Transverse colon (tissue), 4 donors: ENCODE measurements around the gene IRS2. TPM values are rescaled to one million over a fixed set of nuclear protein-coding genes. Genes with fewer than 3 reads are reported as not detected.

Experiments used
- DNase-seq: peaks from one replicate; pipeline ENCODE4 v3.0.0-alpha.2; 2019
- H3K27ac ChIP-seq, 4 donors: fragments of 200-600 bp; sonication (generic); 2 replicates each; pipeline ENCODE4 v1.5.1; 2016 to 2018; ENCODE audit warnings: inconsistent platforms in 4 of 4
- H3K27me3 ChIP-seq: fragments of 200-600 bp; sonication (generic); 2 replicates; pipeline ENCODE4 v1.5.1; 2017; ENCODE audit warnings: inconsistent platforms
- H3K36me3 ChIP-seq, 4 donors: fragments of 200-600 bp; sonication (generic); 2 replicates each; pipeline ENCODE4 v1.5.1; 2017 to 2019; ENCODE audit warnings: inconsistent platforms in 4 of 4
- H3K4me1 ChIP-seq, 4 donors: fragments of 200-600 bp; sonication (generic); 2 replicates each; pipeline ENCODE4 v1.5.1; 2017 to 2020; ENCODE audit warnings: inconsistent platforms in 4 of 4
- H3K4me3 ChIP-seq, 4 donors: fragments of 200-600 bp; sonication (generic); 1 replicate in 1 of 4; 2 replicates in 3 of 4; pipeline versions ENCODE4 v1.5.1 to v1.6.1; 2017 to 2019; ENCODE audit warnings: inconsistent platforms in 4 of 4
- H3K9me3 ChIP-seq, 2 donors: fragments of 200-600 bp; sonication (generic); 2 replicates each; pipeline ENCODE4 v1.5.1; 2017 to 2019; ENCODE audit warnings: inconsistent platforms in 2 of 2
- EP300 ChIP-seq: sonication (generic); formaldehyde crosslinking; IDR thresholded peaks from one replicate; pipeline ENCODE4 v1.6.1; 2017; ENCODE audit warnings: antibody characterized with exemption, low read depth
- POLR2A ChIP-seq: fragments of 450-650 bp; IDR thresholded peaks from one replicate; pipeline ENCODE4 v1.6.1; 2016; ENCODE audit warnings: antibody characterized with exemption, mild to moderate bottlenecking, moderate library complexity
- POLR2AphosphoS5 ChIP-seq, 3 donors: sonication (generic); formaldehyde crosslinking; IDR thresholded peaks; one replicate each; pipeline ENCODE4 v1.6.1; 2016; ENCODE audit warnings: antibody characterized with exemption in 3 of 3
- WGBS, 2 donors: methylation state at CpG; one replicate each; pipeline ENCODE4 v1.1.5; 2018; ENCODE audit warnings: low coverage in 1 of 2; 5-methylcytosine and 5-hydroxymethylcytosine counted together
- in situ Hi-C, 4 donors: fragments of 200-750 bp; cut with MboI; loops; one replicate each; pipeline versions ENCODE4 v1.15.0 to v1.15.1; 2017; ENCODE audit warnings: low sequenced_read_pairs in 3 of 4, low pct_ligation_motif_present in 1 of 4, low pct_unique_long_range_greater_than_20kb in 1 of 4
- intact Hi-C: fragments of 100-400 bp; cut with DNase I; formaldehyde crosslinking; loops from one replicate; pipeline ENCODE4 v1.15.1; 2023; ENCODE audit warnings: low total_unique reads
- total RNA-seq, 4 donors: library from RNA; depleted of rRNA; stranded (reverse); fragments of >200 nt; gene quantifications; one replicate each; pipeline ENCODE4 v1.1.0, GENCODE V29; 2016
- TF ChIP-seq, protein P1 (sequence below), 5 experiments: fragments of 200-600 bp in 3 of 5; fragments of 450-650 bp in 2 of 5; sonication (generic) in 3 of 5; IDR thresholded peaks; 1 replicate in 2 of 5; 2 replicates in 3 of 5; pipeline ENCODE4 v1.5.1; 2016 to 2017; ENCODE audit warnings: antibody characterized with exemption in 5 of 5, inconsistent platforms in 3 of 5, mild to moderate bottlenecking in 2 of 5, moderate library complexity in 1 of 5

Gene IRS2
- total RNA-seq, 4 donors from 2014 or later = 12.5 to 72.6 (median 28.5) TPM

DNA sequence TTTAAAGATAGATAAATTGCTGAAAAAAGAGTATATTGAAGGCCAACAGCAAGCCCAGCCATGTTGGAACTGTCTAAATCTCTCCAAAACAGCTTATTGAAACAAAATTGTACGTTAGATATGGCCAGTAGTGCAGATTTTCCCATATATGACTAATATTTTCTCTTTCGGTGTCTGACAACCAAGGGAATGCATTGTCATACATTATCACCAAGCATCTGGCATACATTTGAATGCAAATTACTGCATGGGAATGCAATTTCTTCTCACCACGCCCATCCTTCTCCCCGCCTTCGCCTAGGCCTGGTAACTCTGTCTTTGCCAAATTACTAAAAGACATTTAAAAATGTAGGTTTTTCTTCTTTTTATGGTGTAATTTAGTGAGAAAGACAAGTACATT is 32.5 kb upstream of the IRS2 start:
- Histone ChIP-seq H3K9me3 (no peaks in the 10 kb centered on the region), H3K4me1 (no peaks in the 10 kb centered on the region), H3K4me3 (no peak overlapping the region), H3K27ac (no peak overlapping the region), H3K27me3 (no peaks in the 10 kb centered on the region), H3K36me3 (no peaks in the 10 kb centered on the region)
- TF ChIP-seq POLR2A (no peak), POLR2AphosphoS5 (IDR thresholded peaks at IDR 0.05) (no peak), EP300 (no peak)
- TF ChIP-seq, protein P1, sequence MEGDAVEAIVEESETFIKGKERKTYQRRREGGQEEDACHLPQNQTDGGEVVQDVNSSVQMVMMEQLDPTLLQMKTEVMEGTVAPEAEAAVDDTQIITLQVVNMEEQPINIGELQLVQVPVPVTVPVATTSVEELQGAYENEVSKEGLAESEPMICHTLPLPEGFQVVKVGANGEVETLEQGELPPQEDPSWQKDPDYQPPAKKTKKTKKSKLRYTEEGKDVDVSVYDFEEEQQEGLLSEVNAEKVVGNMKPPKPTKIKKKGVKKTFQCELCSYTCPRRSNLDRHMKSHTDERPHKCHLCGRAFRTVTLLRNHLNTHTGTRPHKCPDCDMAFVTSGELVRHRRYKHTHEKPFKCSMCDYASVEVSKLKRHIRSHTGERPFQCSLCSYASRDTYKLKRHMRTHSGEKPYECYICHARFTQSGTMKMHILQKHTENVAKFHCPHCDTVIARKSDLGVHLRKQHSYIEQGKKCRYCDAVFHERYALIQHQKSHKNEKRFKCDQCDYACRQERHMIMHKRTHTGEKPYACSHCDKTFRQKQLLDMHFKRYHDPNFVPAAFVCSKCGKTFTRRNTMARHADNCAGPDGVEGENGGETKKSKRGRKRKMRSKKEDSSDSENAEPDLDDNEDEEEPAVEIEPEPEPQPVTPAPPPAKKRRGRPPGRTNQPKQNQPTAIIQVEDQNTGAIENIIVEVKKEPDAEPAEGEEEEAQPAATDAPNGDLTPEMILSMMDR (IDR thresholded peaks at IDR 0.05) = no peak
- intact Hi-C loops = no loop called here
- in situ Hi-C loops = no loop called here
- DNase-seq = no peak
- 87 to 95% methylated on average over 5 of the region's 5 CpGs for WGBS, 2 donors

DNA sequence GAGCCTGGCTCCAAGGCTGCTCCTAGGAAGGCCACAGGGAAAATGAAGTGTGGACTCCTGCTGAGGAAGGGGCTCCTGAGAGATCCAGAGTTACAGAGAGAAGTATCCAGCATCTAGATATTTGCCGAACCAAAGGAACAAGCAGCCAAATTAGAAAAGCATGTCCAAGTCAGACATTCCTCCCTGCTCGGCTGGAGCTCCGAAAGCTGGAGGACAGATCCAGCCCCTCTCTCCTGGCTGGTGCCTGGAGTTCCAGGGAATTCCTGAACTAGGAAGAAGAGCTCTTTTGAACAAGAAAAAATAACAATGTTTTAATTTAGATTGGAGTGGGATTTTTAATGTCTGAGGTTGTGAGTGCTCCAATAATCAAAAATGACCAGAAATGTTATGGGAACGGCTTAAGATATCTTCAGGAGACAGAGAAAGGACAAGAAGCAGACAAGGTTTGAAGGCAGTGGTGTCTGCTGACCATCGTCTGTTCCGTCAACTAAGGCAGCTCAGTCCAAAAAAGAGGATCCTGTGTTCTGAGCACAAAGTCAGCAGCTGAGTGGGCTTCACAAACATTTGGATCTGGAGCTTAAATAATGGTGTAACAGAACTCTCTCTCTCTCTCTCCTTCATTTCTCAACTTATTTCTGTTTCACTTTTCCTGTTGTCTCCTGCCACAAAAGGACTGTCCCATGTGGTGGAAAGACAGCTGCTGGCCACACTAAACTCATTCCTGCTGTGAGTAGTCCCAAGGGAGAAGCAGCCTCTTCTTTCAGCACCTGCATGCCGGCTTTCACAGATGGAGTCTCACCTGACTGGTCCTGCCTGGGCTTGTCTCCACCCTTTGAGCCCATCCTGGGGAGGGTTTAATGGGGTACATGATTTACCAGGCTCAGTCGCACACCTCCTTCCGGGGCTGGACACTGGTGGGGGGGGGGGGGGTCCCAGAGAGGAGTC is 31.5 kb upstream of the IRS2 start:
- Histone ChIP-seq H3K4me1 (no peaks in the 10 kb centered on the region), H3K27ac (no peak overlapping the region), H3K4me3 (no peak overlapping the region), H3K36me3 (no peaks in the 10 kb centered on the region), H3K27me3 (no peaks in the 10 kb centered on the region), H3K9me3 (no peaks in the 10 kb centered on the region)
- intact Hi-C loops = no loop called here
- TF ChIP-seq, protein P1 (IDR thresholded peaks at IDR 0.05) = no peak
- TF ChIP-seq POLR2AphosphoS5 (IDR thresholded peaks at IDR 0.05) = no peak
- no peak for TF ChIP-seq POLR2A
- no peak for TF ChIP-seq EP300
- no peak for DNase-seq
- in situ Hi-C loops = no loop called here
- WGBS, 2 donors = 48 to 76% methylated on average over 6 to 9 of the region's 9 CpGs

DNA sequence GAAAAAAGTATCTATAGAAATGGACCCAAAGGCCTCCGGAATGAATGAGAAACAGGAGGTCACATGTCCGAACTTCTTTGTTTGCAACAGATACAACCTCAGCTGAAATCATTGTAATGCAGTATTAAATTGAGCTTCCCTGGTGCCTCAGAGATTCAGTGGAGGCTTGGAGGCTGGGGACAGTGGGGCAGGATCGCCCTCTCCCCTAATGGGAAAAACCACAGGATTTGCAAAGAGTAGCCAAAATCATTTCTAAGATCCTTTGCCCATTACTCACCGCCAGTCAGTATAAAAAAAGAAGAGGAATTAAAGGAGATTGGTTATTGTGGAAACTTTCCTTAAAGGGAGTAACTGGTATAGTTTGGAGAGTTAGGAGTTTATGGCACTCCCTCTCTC is 30.4 kb upstream of the IRS2 start:
- intact Hi-C loops = no loop called here
- H3K27ac ChIP-seq = no peak overlapping the region
- no peak for TF ChIP-seq POLR2A
- no peak for TF ChIP-seq POLR2AphosphoS5 (IDR thresholded peaks at IDR 0.05)
- TF ChIP-seq, protein P1 (IDR thresholded peaks at IDR 0.05) = no peak
- TF ChIP-seq EP300 = no peak

DNA sequence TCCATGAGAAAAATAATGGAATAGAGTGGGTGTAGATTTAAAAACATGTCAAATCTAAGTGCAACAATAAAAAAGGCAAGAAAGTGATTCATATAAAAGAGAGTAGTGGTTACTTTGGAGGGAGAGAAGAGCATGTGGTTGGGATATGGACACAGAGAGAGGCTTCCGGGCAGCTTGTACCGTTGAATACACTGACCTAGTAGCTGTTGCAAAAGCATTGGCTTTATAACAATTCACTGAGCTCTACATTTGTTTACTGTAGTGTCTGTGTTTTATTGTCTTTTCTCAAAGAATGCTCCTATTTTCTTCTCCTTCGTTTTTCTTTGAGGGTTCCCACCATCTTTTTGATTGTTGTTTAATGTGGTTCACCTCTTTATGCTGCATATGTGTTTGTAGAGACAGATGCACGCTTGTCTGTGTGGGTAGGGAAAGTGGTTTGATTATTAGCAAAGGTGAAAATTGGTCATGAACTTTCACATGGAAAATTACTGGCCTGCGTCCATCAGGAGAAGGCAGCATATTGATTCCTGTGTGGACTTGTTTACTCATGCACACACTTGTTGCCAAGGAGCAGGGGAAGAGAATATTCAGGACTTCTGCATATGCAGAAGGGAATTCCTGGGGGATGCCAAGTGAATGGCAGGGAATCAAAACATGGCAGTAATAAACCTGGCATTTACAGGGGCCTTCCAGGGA is 29.9 kb upstream of the IRS2 start:
- WGBS, 2 donors = 50 to 61% methylated on average over 3 to 5 of the region's 5 CpGs
- intact Hi-C loops (no loop called here), in situ Hi-C loops (no loop called here)
- H3K27me3 ChIP-seq = no peaks in the 10 kb centered on the region
- TF ChIP-seq POLR2AphosphoS5 (IDR thresholded peaks at IDR 0.05) = no peak
- no peak for TF ChIP-seq EP300
- no peak for TF ChIP-seq POLR2A
- TF ChIP-seq, protein P1 (IDR thresholded peaks at IDR 0.05) = no peak
- no peaks in the 10 kb centered on the region for H3K4me1 ChIP-seq
- no peak overlapping the region for H3K27ac ChIP-seq
- no peaks in the 10 kb centered on the region for H3K9me3 ChIP-seq
- no peaks in the 10 kb centered on the region for H3K36me3 ChIP-seq
- no peak overlapping the region for H3K4me3 ChIP-seq
- DNase-seq = no peak

More for the DNA sequence above, 30.4 kb upstream of the IRS2 start:
- no peaks in the 10 kb centered on the region for H3K36me3 ChIP-seq
- no peaks in the 10 kb centered on the region for H3K27me3 ChIP-seq
- DNase-seq = no peak
- 78 to 89% methylated on average over 4 of the region's 4 CpGs for WGBS, 2 donors
- in situ Hi-C loops = no loop called here
- no peak overlapping the region for H3K4me3 ChIP-seq
- no peaks in the 10 kb centered on the region for H3K9me3 ChIP-seq
- H3K4me1 ChIP-seq = no peaks in the 10 kb centered on the region
